Testis (tissue), 3 donors: ENCODE measurements around the gene LAMB2. TPM values are rescaled to one million over a fixed set of nuclear protein-coding genes. Genes with fewer than 3 reads are reported as not detected.

Experiments
- DNase-seq: peaks from one replicate; pipeline ENCODE4 v3.0.0-alpha.2; 2019
- H3K27ac ChIP-seq, 2 donors: fragments of 200-600 bp; sonication (generic); one replicate each; pipeline ENCODE4 v1.5.1; 2019
- H3K27me3 ChIP-seq: fragments of 200-600 bp; sonication (generic); one replicate; pipeline ENCODE4 v1.5.1; 2019
- H3K36me3 ChIP-seq: fragments of 200-600 bp; sonication (generic); one replicate; pipeline ENCODE4 v1.5.1; 2017; ENCODE audit warnings: low read depth; ENCODE audit errors: missing control alignments
- H3K4me1 ChIP-seq: fragments of 200-600 bp; sonication (generic); one replicate; pipeline ENCODE4 v1.5.1; 2019
- H3K4me3 ChIP-seq, 2 donors: fragments of 200-600 bp; sonication (generic); one replicate each; pipeline ENCODE4 v1.5.1; 2017 to 2019
- H3K9me3 ChIP-seq: fragments of 200-600 bp; sonication (generic); one replicate; pipeline ENCODE4 v1.5.1; 2017
- CTCF ChIP-seq, 3 experiments: fragments of 450-650 bp in 2 of 3; fragments of 200-600 bp in 1 of 3; sonication (generic) in 1 of 3; IDR thresholded peaks; one replicate each; pipeline ENCODE4 v1.5.1; 2016 to 2019; ENCODE audit warnings: antibody characterized with exemption in 3 of 3, mild to moderate bottlenecking in 2 of 3, moderate library complexity in 1 of 3
- POLR2A ChIP-seq: fragments of 450-650 bp; IDR thresholded peaks from one replicate; pipeline ENCODE4 v1.6.1; 2017; ENCODE audit warnings: antibody characterized with exemption, mild to moderate bottlenecking, moderate library complexity
- WGBS, 2 donors: methylation state at CpG; one replicate each; pipeline ENCODE4 v1.1.5; 2018; 5-methylcytosine and 5-hydroxymethylcytosine counted together
- intact Hi-C: fragments of 100-400 bp; cut with DNase I; formaldehyde crosslinking; loops from one replicate; pipeline ENCODE4 v1.15.1; 2023; ENCODE audit warnings: low total_unique reads
- polyA plus RNA-seq: library from polyadenylated mRNA; stranded (reverse); fragments of 350-450 nt; fragmentation: Illumina TruSeq; extraction: RNeasy Lipid Tissue Mini Kit (QIAGEN cat#74804); gene quantifications from one replicate; pipeline ENCODE4 v1.2.3, GENCODE V29; 2014; ENCODE audit warnings: low read depth, low replicate concordance; ENCODE audit not compliant: insufficient read depth
- total RNA-seq, 2 donors: library from RNA; depleted of rRNA; stranded (reverse); fragments of >200 nt; gene quantifications; one replicate each; pipeline ENCODE4 v1.2.3, GENCODE V29; 2016

Gene LAMB2
- total and polyA plus RNA-seq, 3 donors from 2014 or later = 276 to 503 (median 336) TPM

- no peak for DNase-seq
- intact Hi-C loops = no loop called here
- Histone ChIP-seq H3K27ac (no peak overlapping the region), H3K4me3 (peak overlapping the region in 1 of 2 donors; percentile 81), H3K9me3 (no peaks in the 10 kb centered on the region), H3K27me3 (no peaks in the 10 kb centered on the region), H3K36me3 (no peaks in the 10 kb centered on the region), H3K4me1 (peaks cover 30% of the 10 kb centered on the region)
- WGBS, 2 donors = 94 to 100% methylated on average over 3 to 6 of the region's 6 CpGs
- TF ChIP-seq POLR2A (no peak), CTCF (IDR thresholded peaks at IDR 0.05) (no peak)
Measured at GRCh38 chr3:49131576-49131975, 1.3 kb downstream of the LAMB2 start.

GRCh38 chr3:49131040-49131439 lies 1.8 kb downstream of the LAMB2 start:
- intact Hi-C loops = no loop called here
- H3K9me3 ChIP-seq = no peaks in the 10 kb centered on the region
- no peak overlapping the region for H3K27ac ChIP-seq
- H3K27me3 ChIP-seq = no peaks in the 10 kb centered on the region
- no peak for DNase-seq
- peaks cover 30% of the 10 kb centered on the region for H3K4me1 ChIP-seq
- no peaks in the 10 kb centered on the region for H3K36me3 ChIP-seq
- H3K4me3 ChIP-seq = no peak overlapping the region
- 75% methylated on average over 12 of the region's 12 CpGs; no CpG with 5 or more reads in 1 of the 2 donors for WGBS, 2 donors
- TF ChIP-seq CTCF (IDR thresholded peaks at IDR 0.05) (no peak), POLR2A (no peak)

- WGBS, 2 donors = 80 to 85% methylated on average over 8 to 14 of the region's 14 CpGs
- Histone ChIP-seq H3K4me3 (no peak overlapping the region), H3K27ac (no peak overlapping the region), H3K27me3 (no peaks in the 10 kb centered on the region), H3K36me3 (no peaks in the 10 kb centered on the region), H3K4me1 (peaks cover 4% of the 10 kb centered on the region), H3K9me3 (no peaks in the 10 kb centered on the region)
- no peak for DNase-seq
- TF ChIP-seq POLR2A = no peak
- TF ChIP-seq CTCF (IDR thresholded peaks at IDR 0.05) = no peak
- intact Hi-C loops = no loop called here
Measured at GRCh38 chr3:49124991-49125670, 7.7 kb downstream of the LAMB2 start.

- WGBS, 2 donors = 89 to 92% methylated on average over 5 to 7 of the region's 7 CpGs
- Histone ChIP-seq H3K27ac (no peak overlapping the region), H3K36me3 (no peaks in the 10 kb centered on the region), H3K4me1 (peaks cover 12% of the 10 kb centered on the region), H3K27me3 (no peaks in the 10 kb centered on the region), H3K9me3 (no peaks in the 10 kb centered on the region), H3K4me3 (no peak overlapping the region)
- TF ChIP-seq POLR2A (no peak), CTCF (IDR thresholded peaks at IDR 0.05) (no peak)
- intact Hi-C loops = no loop called here
- no peak for DNase-seq
Measured at GRCh38 chr3:49124203-49124602, 8.6 kb downstream of the LAMB2 start.

GRCh38 chr3:49123687-49124086 lies 9.2 kb downstream of the LAMB2 start:
- H3K4me1 ChIP-seq = peaks cover 17% of the 10 kb centered on the region
- H3K9me3 ChIP-seq = no peaks in the 10 kb centered on the region
- no peaks in the 10 kb centered on the region for H3K27me3 ChIP-seq
- no peak for DNase-seq
- intact Hi-C loops = no loop called here
- H3K27ac ChIP-seq = no peak overlapping the region
- WGBS, 2 donors = 87 to 93% methylated on average over 14 to 17 of the region's 17 CpGs
- no peaks in the 10 kb centered on the region for H3K36me3 ChIP-seq
- H3K4me3 ChIP-seq = no peak overlapping the region
- no peak for TF ChIP-seq CTCF (IDR thresholded peaks at IDR 0.05)
- no peak for TF ChIP-seq POLR2A
